GM18519 (cell line): ENCODE measurements around the gene RAB6B.

Source experiments
- ATAC-seq: cut with Tn5 transposase; IDR thresholded peaks from one replicate; pipeline ENCODE4 v1.9.1; 2021; ENCODE audit warnings: mild to moderate bottlenecking, moderate library complexity; ENCODE audit not compliant: unreplicated experiment, low FRiP score

The RAB6B gene

GRCh38 chr3:133932009-133932408 is 36.3 kb upstream of the RAB6B start:
- no peak for ATAC-seq

- ATAC-seq = no peak
Observed at GRCh38 chr3:133931084-133931483, 35.4 kb upstream of the RAB6B start.

- no peak for ATAC-seq
Observed at GRCh38 chr3:133930341-133930933, 34.8 kb upstream of the RAB6B start.

GRCh38 chr3:133928903-133929607 is 33.4 kb upstream of the RAB6B start:
- no peak for ATAC-seq

GRCh38 chr3:133928136-133928893 is 32.6 kb upstream of the RAB6B start:
- ATAC-seq = no peak

GRCh38 chr3:133927540-133928066 is 31.9 kb upstream of the RAB6B start:
- ATAC-seq = peak; percentile 52

GRCh38 chr3:133926736-133927539 is 31.3 kb upstream of the RAB6B start:
- ATAC-seq = no peak

GRCh38 chr3:133925960-133926735 is 30.5 kb upstream of the RAB6B start:
- no peak for ATAC-seq

GRCh38 chr3:133924041-133924440 is 28.4 kb upstream of the RAB6B start:
- ATAC-seq = no peak

GRCh38 chr3:133921592-133921991 is 25.9 kb upstream of the RAB6B start:
- ATAC-seq = no peak

GRCh38 chr3:133917144-133917543 is 21.5 kb upstream of the RAB6B start:
- ATAC-seq = no peak

GRCh38 chr3:133915685-133916658 is 20.3 kb upstream of the RAB6B start:
- no peak for ATAC-seq

GRCh38 chr3:133914839-133915600 is 19.3 kb upstream of the RAB6B start:
- no peak for ATAC-seq

- no peak for ATAC-seq
Observed at GRCh38 chr3:133910422-133910821, 14.7 kb upstream of the RAB6B start.

GRCh38 chr3:133905376-133905775 is 9.7 kb upstream of the RAB6B start:
- no peak for ATAC-seq

- no peak for ATAC-seq
Observed at GRCh38 chr3:133901847-133902246, 6.2 kb upstream of the RAB6B start.

- no peak for ATAC-seq
Observed at GRCh38 chr3:133901083-133901482, 5.4 kb upstream of the RAB6B start.

- no peak for ATAC-seq
Observed at GRCh38 chr3:133899311-133899710, 3.6 kb upstream of the RAB6B start.
